ENCODE results near the gene ZSWIM8.

ZSWIM8 gene

DNA sequence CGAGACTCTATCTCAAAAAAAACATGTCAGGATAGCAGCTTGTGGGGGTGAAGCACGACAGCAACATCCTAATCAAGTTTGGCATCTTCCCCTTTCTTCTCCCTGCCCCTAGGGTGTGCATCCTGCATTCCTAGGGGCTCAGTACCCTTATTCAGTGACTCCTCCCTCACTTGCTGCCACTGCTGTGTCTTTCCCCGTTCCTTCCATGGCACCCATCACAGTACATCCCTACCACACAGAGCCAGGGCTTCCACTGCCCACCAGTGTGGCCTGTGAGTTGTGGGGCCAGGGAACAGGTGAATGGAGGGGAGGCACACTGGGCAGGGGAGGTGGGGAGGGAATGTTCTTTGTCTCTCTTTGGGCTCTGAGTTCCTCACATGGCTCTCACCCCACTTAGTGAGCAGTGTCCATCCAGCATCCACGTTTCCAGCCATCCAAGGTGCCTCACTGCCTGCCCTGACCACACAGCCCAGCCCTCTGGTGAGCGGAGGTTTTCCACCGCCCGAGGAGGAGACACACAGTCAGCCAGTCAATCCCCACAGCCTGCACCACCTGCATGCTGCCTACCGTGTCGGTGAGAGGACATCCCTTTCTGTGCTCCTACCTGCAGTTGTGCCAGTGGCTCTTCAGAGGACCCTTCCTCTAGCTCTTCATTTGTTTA, 14.6 kb downstream of the ZSWIM8 start:
- Histone ChIP-seq H3K36me3 (ENCODE audit: control insufficient read depth in 2 of 2, insufficient read depth in 1 of 2, low read length in 2 of 2) (peaks cover 28 to 96% of the 10 kb centered on the region in 2 experiments), H3K9me3 (ENCODE audit: control insufficient read depth, insufficient read depth, low read depth, low read length) (no peaks in the 10 kb centered on the region), H3K4me1 (ENCODE audit: control insufficient read depth, insufficient read depth, low read length) (no peaks in the 10 kb centered on the region), H3K27ac (ENCODE audit: extremely low read depth, low read depth, low read length) (no peak overlapping the region), H3K4me3 (ENCODE audit: low read depth, low read length) (no peak overlapping the region)
- ChIA-PET CTCF (no interaction called here), POLR2A (interaction anchor here (1.7 to 2.6 kb wide), 2 partner anchors 10 to 14 kb away, joined by 9 to 15 read pairs; partner anchors contain the start of gene ZSWIM8)
- no peak for TF ChIP-seq ZFP41 (tag by site-specific recombination; IDR thresholded peaks at IDR 0.05; ENCODE audit: borderline replicate concordance)
- TF ChIP-seq PRDM10 (tag by site-specific recombination; IDR thresholded peaks at IDR 0.05) = no peak
- TF ChIP-seq ZBTB48 (tag by site-specific recombination; IDR thresholded peaks at IDR 0.05) = no peak
- no peak for TF ChIP-seq ZNF184 (tag by site-specific recombination; IDR thresholded peaks at IDR 0.05)
- no peak for TF ChIP-seq ZNF677 (tag by site-specific recombination; IDR thresholded peaks at IDR 0.05)
- no peak for TF ChIP-seq ZNF600 (tag by site-specific recombination; IDR thresholded peaks at IDR 0.05)
- TF ChIP-seq ZEB2 (tag by site-specific recombination; IDR thresholded peaks at IDR 0.05) = no peak
- TF ChIP-seq IKZF3 (tag by site-specific recombination; IDR thresholded peaks at IDR 0.05) = no peak
- TF ChIP-seq ZNF707 (tag by site-specific recombination; IDR thresholded peaks at IDR 0.05) = no peak
- no peak for TF ChIP-seq ZNF311 (tag by site-specific recombination; IDR thresholded peaks at IDR 0.05; ENCODE audit: borderline replicate concordance)
- no peak for TF ChIP-seq ZNF837 (tag by site-specific recombination; IDR thresholded peaks at IDR 0.05)
- TF ChIP-seq ZNF785 (tag by site-specific recombination; IDR thresholded peaks at IDR 0.05) = no peak
- no peak for TF ChIP-seq SCRT2 (tag by site-specific recombination; IDR thresholded peaks at IDR 0.05)
- TF ChIP-seq ZNF114 (tag by site-specific recombination; IDR thresholded peaks at IDR 0.05) = no peak
- TF ChIP-seq GFI1B (tag by site-specific recombination; IDR thresholded peaks at IDR 0.05) = no peak
- no peak for TF ChIP-seq FEZF1 (tag by site-specific recombination; IDR thresholded peaks at IDR 0.05)
- no peak for TF ChIP-seq ZNF148 (tag by site-specific recombination; IDR thresholded peaks at IDR 0.05; ENCODE audit: borderline replicate concordance)
- no peak for TF ChIP-seq GLIS2 (tag by site-specific recombination; IDR thresholded peaks at IDR 0.05)
- TF ChIP-seq ZNF529 (tag by site-specific recombination; IDR thresholded peaks at IDR 0.05; ENCODE audit: insufficient replicate concordance) = no peak
- no peak for TF ChIP-seq ZNF280C (tag by site-specific recombination; IDR thresholded peaks at IDR 0.05)

Data from HEK293 (cell line).